ENCODE data around the gene ATP6V1G2. TPM values are rescaled to one million over a fixed set of nuclear protein-coding genes. Genes with fewer than 3 reads are reported as not detected.

ATP6V1G2 gene
- polyA plus RNA-seq, 4 donors, result 0.81 to 6.3 (median 1.9) TPM

- WGBS, 3 donors, result 88 to 95% (median 92%) methylated on average over 7 of the region's 7 CpGs
- no peak for FAIRE-seq
Measured at GRCh38 chr6:31531162-31531561, 15.2 kb downstream of the ATP6V1G2 start.

GRCh38 chr6:31530659-31531058 is 15.7 kb downstream of the ATP6V1G2 start:
- Histone ChIP-seq H3K9me3 (ENCODE audit: control insufficient read depth in 2 of 2, insufficient read depth in 1 of 2, low read depth in 1 of 2, low read length in 1 of 2) (no peaks in the 10 kb centered on the region), H3K4me1 (ENCODE audit: control insufficient read depth in 3 of 3, insufficient read depth in 2 of 3, low read depth in 1 of 3, low read length in 2 of 3) (peaks cover 0 to 7% (median 2%) of the 10 kb centered on the region in 3 donors), H3K4me3 (ENCODE audit: low read depth in 1 of 3, low read length in 3 of 3) (no peak overlapping the region), H3K36me3 (ENCODE audit: control insufficient read depth in 3 of 3, insufficient read depth in 2 of 3, low read depth in 1 of 3, low read length in 3 of 3) (peaks cover 37 to 53% (median 42%) of the 10 kb centered on the region in 3 donors), H3K27me3 (ENCODE audit: control insufficient read depth in 3 of 3, insufficient read depth in 3 of 3, low read length in 3 of 3) (no peaks in the 10 kb centered on the region), H3K27ac (ENCODE audit: low read depth in 1 of 3, low read length in 2 of 3) (no peak overlapping the region)
- WGBS, 3 donors, result 60 to 82% (median 68%) methylated on average over 5 to 6 of the region's 6 CpGs
- DNase-seq (no peak), FAIRE-seq (no peak)

More at GRCh38 chr6:31531162-31531561, 15.2 kb downstream of the ATP6V1G2 start:
- peaks cover 0 to 7% (median 0%) of the 10 kb centered on the region in 3 donors for H3K4me1 ChIP-seq (ENCODE audit: control insufficient read depth in 3 of 3, insufficient read depth in 2 of 3, low read depth in 1 of 3, low read length in 2 of 3)
- peaks cover 42 to 53% (median 43%) of the 10 kb centered on the region in 3 donors for H3K36me3 ChIP-seq (ENCODE audit: control insufficient read depth in 3 of 3, insufficient read depth in 2 of 3, low read depth in 1 of 3, low read length in 3 of 3)
- H3K4me3 ChIP-seq (ENCODE audit: low read depth in 1 of 3, low read length in 3 of 3), result no peak overlapping the region
- no peak for DNase-seq
- H3K9me3 ChIP-seq (ENCODE audit: control insufficient read depth in 2 of 2, insufficient read depth in 1 of 2, low read depth in 1 of 2, low read length in 1 of 2), result no peaks in the 10 kb centered on the region
- H3K27ac ChIP-seq (ENCODE audit: low read depth in 1 of 3, low read length in 2 of 3), result no peak overlapping the region
- H3K27me3 ChIP-seq (ENCODE audit: control insufficient read depth in 3 of 3, insufficient read depth in 3 of 3, low read length in 3 of 3), result no peaks in the 10 kb centered on the region

GRCh38 chr6:31529329-31530150 is 16.9 kb downstream of the ATP6V1G2 start:
- Histone ChIP-seq H3K4me1 (ENCODE audit: control insufficient read depth in 3 of 3, insufficient read depth in 2 of 3, low read depth in 1 of 3, low read length in 2 of 3) (peaks cover 0 to 7% (median 2%) of the 10 kb centered on the region in 3 donors), H3K36me3 (ENCODE audit: control insufficient read depth in 3 of 3, insufficient read depth in 2 of 3, low read depth in 1 of 3, low read length in 3 of 3) (peaks cover 28 to 43% (median 32%) of the 10 kb centered on the region in 3 donors), H3K27ac (ENCODE audit: low read depth in 1 of 3, low read length in 2 of 3) (no peak overlapping the region), H3K4me3 (ENCODE audit: low read depth in 1 of 3, low read length in 3 of 3) (no peak overlapping the region), H3K27me3 (ENCODE audit: control insufficient read depth in 3 of 3, insufficient read depth in 3 of 3, low read length in 3 of 3) (no peaks in the 10 kb centered on the region), H3K9me3 (ENCODE audit: control insufficient read depth in 2 of 2, insufficient read depth in 1 of 2, low read depth in 1 of 2, low read length in 1 of 2) (no peaks in the 10 kb centered on the region)
- WGBS, 3 donors, result 49 to 55% (median 50%) methylated on average over 12 of the region's 12 CpGs
- peak in 1 of 2 donors; percentile 30 for DNase-seq
- FAIRE-seq, result no peak

- no peak for FAIRE-seq
- no peak within 1 kb of the TSS for H3K27ac ChIP-seq (ENCODE audit: low read depth in 1 of 3, low read length in 2 of 3)
- H3K4me1 ChIP-seq (ENCODE audit: control insufficient read depth in 3 of 3, insufficient read depth in 2 of 3, low read depth in 1 of 3, low read length in 2 of 3), result peaks cover 0 to 7% (median 2%) of the 10 kb centered on the region in 3 donors
- peaks cover 23 to 36% (median 27%) of the 10 kb centered on the region in 3 donors for H3K36me3 ChIP-seq (ENCODE audit: control insufficient read depth in 3 of 3, insufficient read depth in 2 of 3, low read depth in 1 of 3, low read length in 3 of 3)
- H3K27me3 ChIP-seq (ENCODE audit: control insufficient read depth in 3 of 3, insufficient read depth in 3 of 3, low read length in 3 of 3), result no peaks in the 10 kb centered on the region
- no peak within 1 kb of the TSS for H3K4me3 ChIP-seq (ENCODE audit: low read depth in 1 of 3, low read length in 3 of 3)
- 65 to 82% (median 81%) methylated on average over 7 of the region's 7 CpGs for WGBS, 3 donors
- H3K9me3 ChIP-seq (ENCODE audit: control insufficient read depth in 2 of 2, insufficient read depth in 1 of 2, low read depth in 1 of 2, low read length in 1 of 2), result no peaks in the 10 kb centered on the region
- DNase-seq, result no peak
Measured at GRCh38 chr6:31528821-31529328, 17.5 kb downstream of the ATP6V1G2 start, which contains the start of gene MCCD1. Gene MCCD1 (plus strand): TSS chr6:31528962. CDS start chr6:31529015, 53 bp downstream.

- no peaks in the 10 kb centered on the region for H3K27me3 ChIP-seq (ENCODE audit: control insufficient read depth in 3 of 3, insufficient read depth in 3 of 3, low read length in 3 of 3)
- FAIRE-seq (no peak), DNase-seq (no peak)
- no peak overlapping the region for H3K4me3 ChIP-seq (ENCODE audit: low read depth in 1 of 3, low read length in 3 of 3)
- H3K27ac ChIP-seq (ENCODE audit: low read depth in 1 of 3, low read length in 2 of 3), result no peak overlapping the region
- H3K9me3 ChIP-seq (ENCODE audit: control insufficient read depth in 2 of 2, insufficient read depth in 1 of 2, low read depth in 1 of 2, low read length in 1 of 2), result no peaks in the 10 kb centered on the region
- 83 to 92% (median 91%) methylated on average over 4 of the region's 4 CpGs for WGBS, 3 donors
- peaks cover 0 to 7% (median 2%) of the 10 kb centered on the region in 3 donors for H3K4me1 ChIP-seq (ENCODE audit: control insufficient read depth in 3 of 3, insufficient read depth in 2 of 3, low read depth in 1 of 3, low read length in 2 of 3)
- peaks cover 21 to 35% (median 27%) of the 10 kb centered on the region in 3 donors for H3K36me3 ChIP-seq (ENCODE audit: control insufficient read depth in 3 of 3, insufficient read depth in 2 of 3, low read depth in 1 of 3, low read length in 3 of 3)
Measured at GRCh38 chr6:31528307-31528777, 18.1 kb downstream of the ATP6V1G2 start.

- no peak for FAIRE-seq
- no peaks in the 10 kb centered on the region for H3K9me3 ChIP-seq (ENCODE audit: control insufficient read depth in 2 of 2, insufficient read depth in 1 of 2, low read depth in 1 of 2, low read length in 1 of 2)
- H3K4me3 ChIP-seq (ENCODE audit: low read depth in 1 of 3, low read length in 3 of 3), result no peak overlapping the region
- peak in 1 of 2 donors; percentile 42 for DNase-seq
- H3K36me3 ChIP-seq (ENCODE audit: control insufficient read depth in 3 of 3, insufficient read depth in 2 of 3, low read depth in 1 of 3, low read length in 3 of 3), result peaks cover 5 to 21% (median 8%) of the 10 kb centered on the region in 3 donors
- peaks cover 0 to 7% (median 2%) of the 10 kb centered on the region in 3 donors for H3K4me1 ChIP-seq (ENCODE audit: control insufficient read depth in 3 of 3, insufficient read depth in 2 of 3, low read depth in 1 of 3, low read length in 2 of 3)
- 36 to 63% (median 49%) methylated on average over 4 of the region's 4 CpGs for WGBS, 3 donors
- H3K27ac ChIP-seq (ENCODE audit: low read depth in 1 of 3, low read length in 2 of 3), result no peak overlapping the region
- H3K27me3 ChIP-seq (ENCODE audit: control insufficient read depth in 3 of 3, insufficient read depth in 3 of 3, low read length in 3 of 3), result no peaks in the 10 kb centered on the region
Measured at GRCh38 chr6:31525932-31526591, 20.3 kb downstream of the ATP6V1G2 start.

- Histone ChIP-seq H3K36me3 (ENCODE audit: control insufficient read depth in 3 of 3, insufficient read depth in 2 of 3, low read depth in 1 of 3, low read length in 3 of 3) (peaks cover under 1 to 16% (median 3%) of the 10 kb centered on the region in 3 donors), H3K27me3 (ENCODE audit: control insufficient read depth in 3 of 3, insufficient read depth in 3 of 3, low read length in 3 of 3) (no peaks in the 10 kb centered on the region), H3K9me3 (ENCODE audit: control insufficient read depth in 2 of 2, insufficient read depth in 1 of 2, low read depth in 1 of 2, low read length in 1 of 2) (no peaks in the 10 kb centered on the region), H3K4me3 (ENCODE audit: low read depth in 1 of 3, low read length in 3 of 3) (no peak overlapping the region), H3K27ac (ENCODE audit: low read depth in 1 of 3, low read length in 2 of 3) (no peak overlapping the region), H3K4me1 (ENCODE audit: control insufficient read depth in 3 of 3, insufficient read depth in 2 of 3, low read depth in 1 of 3, low read length in 2 of 3) (peaks cover 0 to 7% (median 2%) of the 10 kb centered on the region in 3 donors)
- 36 to 55% (median 40%) methylated on average over 8 of the region's 8 CpGs for WGBS, 3 donors
- DNase-seq (no peak), FAIRE-seq (no peak)
Measured at GRCh38 chr6:31525553-31525931, 20.9 kb downstream of the ATP6V1G2 start.

- H3K27ac ChIP-seq (ENCODE audit: low read depth in 1 of 3, low read length in 2 of 3), result no peak overlapping the region
- WGBS, 3 donors, result 70 to 85% (median 71%) methylated on average over 3 of the region's 3 CpGs
- no peak for DNase-seq
- no peaks in the 10 kb centered on the region for H3K27me3 ChIP-seq (ENCODE audit: control insufficient read depth in 3 of 3, insufficient read depth in 3 of 3, low read length in 3 of 3)
- no peaks in the 10 kb centered on the region for H3K36me3 ChIP-seq (ENCODE audit: control insufficient read depth in 3 of 3, insufficient read depth in 2 of 3, low read depth in 1 of 3, low read length in 3 of 3)
- H3K4me3 ChIP-seq (ENCODE audit: low read depth in 1 of 3, low read length in 3 of 3), result no peak overlapping the region
- no peak for FAIRE-seq
- peaks cover 0 to 2% (median 0%) of the 10 kb centered on the region in 3 donors for H3K4me1 ChIP-seq (ENCODE audit: control insufficient read depth in 3 of 3, insufficient read depth in 2 of 3, low read depth in 1 of 3, low read length in 2 of 3)
- H3K9me3 ChIP-seq (ENCODE audit: control insufficient read depth in 2 of 2, insufficient read depth in 1 of 2, low read depth in 1 of 2, low read length in 1 of 2), result no peaks in the 10 kb centered on the region
Measured at GRCh38 chr6:31521835-31522234, 24.6 kb downstream of the ATP6V1G2 start.
